ENCODE results near the gene CYP2A7.

GRCh38 chr19:40906512-40906911 lies 24.5 kb upstream of the CYP2A7 start:
- TF ChIP-seq EZH2 (IDR thresholded peaks at IDR 0.05), result no peak
- TF ChIP-seq POLR2AphosphoS5 (IDR thresholded peaks at IDR 0.05; ENCODE audit: borderline replicate concordance, low read depth, low read length), result no peak
